Ovary (tissue), 3 donors: ENCODE data around the gene FLYWCH1.

ENCODE experiments used
- EP300 ChIP-seq: sonication (generic); formaldehyde crosslinking; IDR thresholded peaks from one replicate; pipeline ENCODE4 v1.6.1; 2017; ENCODE audit warnings: antibody characterized with exemption
- POLR2A ChIP-seq: fragments of 450-650 bp; IDR thresholded peaks from one replicate; pipeline ENCODE4 v1.6.1; 2017; ENCODE audit warnings: antibody characterized with exemption, mild to moderate bottlenecking, moderate library complexity
- TF ChIP-seq, protein P1 (sequence below), 3 donors: fragments of 450-650 bp in 2 of 3; fragments of 200-600 bp in 1 of 3; IDR thresholded peaks; one replicate each; pipeline versions ENCODE4 v1.5.1 to v1.8.0; 2016 to 2022; ENCODE audit warnings: antibody characterized with exemption in 3 of 3, mild to moderate bottlenecking in 1 of 3
- donor health status: DM: no; HTN: no; CAD: no.

DNA sequence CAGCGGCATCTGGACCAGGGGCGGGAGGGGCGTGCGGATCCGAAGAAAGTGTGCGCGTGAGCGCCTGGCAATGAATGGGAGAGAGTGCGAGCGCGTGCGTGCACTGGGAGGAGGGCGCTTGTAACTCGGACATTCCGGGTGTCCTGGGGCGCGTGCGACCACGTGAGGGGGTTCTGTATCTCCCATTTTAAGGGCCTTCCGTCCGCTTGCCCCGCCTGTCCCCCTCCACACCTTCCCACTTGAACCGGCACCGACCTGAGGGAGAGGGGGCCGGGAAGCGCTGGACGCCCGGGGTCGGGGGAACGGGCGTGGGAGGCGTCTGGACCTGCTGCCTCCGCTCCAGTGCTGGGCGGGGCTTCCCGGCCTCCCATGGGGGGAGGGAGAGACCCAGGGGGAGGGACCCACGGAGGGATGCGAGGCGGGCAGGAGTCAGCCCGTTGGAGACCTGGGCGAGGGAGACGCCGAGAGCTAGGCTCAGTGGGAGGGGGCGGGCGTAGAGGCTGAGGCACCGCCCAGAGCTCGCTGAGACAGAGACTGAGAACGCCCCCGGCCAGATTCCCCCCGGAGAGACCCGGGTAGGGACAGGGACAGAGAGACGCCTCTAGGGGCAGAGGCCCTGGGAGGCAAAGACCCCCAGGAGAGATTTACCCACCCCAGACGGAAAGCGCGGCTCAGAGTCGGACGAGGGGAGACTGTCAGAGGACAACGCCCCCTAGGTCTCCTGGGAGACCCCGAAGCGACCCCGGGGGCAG is 52.2 kb downstream of the FLYWCH1 start, which contains the start of gene KREMEN2:
- TF ChIP-seq POLR2A (no peak), EP300 (no peak)
- TF ChIP-seq, protein P1, sequence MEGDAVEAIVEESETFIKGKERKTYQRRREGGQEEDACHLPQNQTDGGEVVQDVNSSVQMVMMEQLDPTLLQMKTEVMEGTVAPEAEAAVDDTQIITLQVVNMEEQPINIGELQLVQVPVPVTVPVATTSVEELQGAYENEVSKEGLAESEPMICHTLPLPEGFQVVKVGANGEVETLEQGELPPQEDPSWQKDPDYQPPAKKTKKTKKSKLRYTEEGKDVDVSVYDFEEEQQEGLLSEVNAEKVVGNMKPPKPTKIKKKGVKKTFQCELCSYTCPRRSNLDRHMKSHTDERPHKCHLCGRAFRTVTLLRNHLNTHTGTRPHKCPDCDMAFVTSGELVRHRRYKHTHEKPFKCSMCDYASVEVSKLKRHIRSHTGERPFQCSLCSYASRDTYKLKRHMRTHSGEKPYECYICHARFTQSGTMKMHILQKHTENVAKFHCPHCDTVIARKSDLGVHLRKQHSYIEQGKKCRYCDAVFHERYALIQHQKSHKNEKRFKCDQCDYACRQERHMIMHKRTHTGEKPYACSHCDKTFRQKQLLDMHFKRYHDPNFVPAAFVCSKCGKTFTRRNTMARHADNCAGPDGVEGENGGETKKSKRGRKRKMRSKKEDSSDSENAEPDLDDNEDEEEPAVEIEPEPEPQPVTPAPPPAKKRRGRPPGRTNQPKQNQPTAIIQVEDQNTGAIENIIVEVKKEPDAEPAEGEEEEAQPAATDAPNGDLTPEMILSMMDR (IDR thresholded peaks at IDR 0.05): no peak
